Measurements from ENCODE around the gene AHNAK2.

DNA sequence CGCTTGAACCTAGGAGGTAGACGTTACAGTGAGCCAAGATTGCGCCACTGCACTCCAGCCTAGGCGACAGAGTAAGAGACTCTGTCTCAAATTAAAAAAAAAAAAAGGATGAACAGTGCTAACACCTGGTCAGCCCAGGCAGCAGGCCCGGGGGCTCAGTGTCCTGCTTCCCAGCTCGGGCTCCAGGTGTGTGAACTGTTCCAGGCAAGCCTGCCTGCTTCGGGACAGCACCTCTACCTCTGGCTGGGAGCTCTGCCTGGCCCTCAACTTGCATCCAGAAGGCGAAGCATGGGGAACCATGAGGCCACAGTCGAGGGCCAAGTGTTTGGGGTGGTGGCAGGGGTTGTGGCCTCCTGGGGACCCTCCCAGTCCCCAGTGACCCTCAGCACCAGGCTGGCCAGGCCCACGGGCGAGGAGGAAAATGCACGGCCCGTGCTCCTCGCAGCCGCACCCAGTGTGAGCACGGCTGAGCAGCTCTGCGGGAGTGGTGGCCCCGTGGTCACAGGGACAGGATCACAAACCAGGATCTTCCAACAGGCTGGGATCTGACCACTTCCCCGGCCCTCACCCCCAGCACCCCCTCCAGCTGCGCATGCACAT lies 27.3 kb upstream of the AHNAK2 start:
- TF ChIP-seq EZH2 (IDR thresholded peaks at IDR 0.05; ENCODE audit: insufficient read depth, poor library complexity, severe bottlenecking) (no peak), EZH2phosphoT487 (IDR thresholded peaks at IDR 0.05; ENCODE audit: insufficient read depth, low read depth) (no peak)
